ENCODE measurements around the gene TBL1X. TPM values are rescaled to one million over a fixed set of nuclear protein-coding genes. Genes with fewer than 3 reads are reported as not detected.

TBL1X gene
- total RNA-seq, 4 donors from 2014 or later, result 32.9 to 42.9 (median 33.4) TPM

DNA sequence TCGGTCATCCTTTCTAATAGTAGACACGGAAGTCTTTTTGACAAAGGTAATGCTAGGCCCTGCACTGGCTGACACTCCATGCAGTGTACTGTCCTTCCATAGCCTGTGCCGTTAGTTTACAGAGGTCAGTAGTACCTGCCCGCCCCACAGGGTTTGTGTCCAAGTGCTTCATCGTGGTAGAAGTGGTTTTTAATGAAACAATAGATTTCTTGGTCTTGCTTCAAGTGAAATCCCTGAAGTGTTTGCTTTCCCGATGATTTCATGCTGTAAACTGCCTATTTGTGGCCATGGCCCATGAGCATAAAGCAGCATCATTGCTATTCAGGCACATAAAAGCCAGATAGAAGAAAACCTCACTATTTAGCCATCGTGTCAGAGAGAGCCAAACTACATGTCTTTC is 161.5 kb downstream of the TBL1X start:
- DNase-seq, result peak; percentile 44 to 54
- Histone ChIP-seq H3K4me3 (replicated peaks in 1 of 3) (no peak overlapping the region), H3K27me3 (no peaks in the 10 kb centered on the region), H3K9me3 (no peaks in the 10 kb centered on the region), H3K4me1 (no peaks in the 10 kb centered on the region), H3K27ac (no peak overlapping the region), H3K36me3 (no peaks in the 10 kb centered on the region)
- 45 to 49% methylated on average over 7 of the region's 7 CpGs for WGBS, 2 donors
- TF ChIP-seq, protein P1, sequence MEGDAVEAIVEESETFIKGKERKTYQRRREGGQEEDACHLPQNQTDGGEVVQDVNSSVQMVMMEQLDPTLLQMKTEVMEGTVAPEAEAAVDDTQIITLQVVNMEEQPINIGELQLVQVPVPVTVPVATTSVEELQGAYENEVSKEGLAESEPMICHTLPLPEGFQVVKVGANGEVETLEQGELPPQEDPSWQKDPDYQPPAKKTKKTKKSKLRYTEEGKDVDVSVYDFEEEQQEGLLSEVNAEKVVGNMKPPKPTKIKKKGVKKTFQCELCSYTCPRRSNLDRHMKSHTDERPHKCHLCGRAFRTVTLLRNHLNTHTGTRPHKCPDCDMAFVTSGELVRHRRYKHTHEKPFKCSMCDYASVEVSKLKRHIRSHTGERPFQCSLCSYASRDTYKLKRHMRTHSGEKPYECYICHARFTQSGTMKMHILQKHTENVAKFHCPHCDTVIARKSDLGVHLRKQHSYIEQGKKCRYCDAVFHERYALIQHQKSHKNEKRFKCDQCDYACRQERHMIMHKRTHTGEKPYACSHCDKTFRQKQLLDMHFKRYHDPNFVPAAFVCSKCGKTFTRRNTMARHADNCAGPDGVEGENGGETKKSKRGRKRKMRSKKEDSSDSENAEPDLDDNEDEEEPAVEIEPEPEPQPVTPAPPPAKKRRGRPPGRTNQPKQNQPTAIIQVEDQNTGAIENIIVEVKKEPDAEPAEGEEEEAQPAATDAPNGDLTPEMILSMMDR (IDR thresholded peaks at IDR 0.05), result no peak
- TF ChIP-seq POLR2A (IDR thresholded peaks at IDR 0.05), result no peak
- intact Hi-C loops (cut with DNase I), result no loop called here

DNA sequence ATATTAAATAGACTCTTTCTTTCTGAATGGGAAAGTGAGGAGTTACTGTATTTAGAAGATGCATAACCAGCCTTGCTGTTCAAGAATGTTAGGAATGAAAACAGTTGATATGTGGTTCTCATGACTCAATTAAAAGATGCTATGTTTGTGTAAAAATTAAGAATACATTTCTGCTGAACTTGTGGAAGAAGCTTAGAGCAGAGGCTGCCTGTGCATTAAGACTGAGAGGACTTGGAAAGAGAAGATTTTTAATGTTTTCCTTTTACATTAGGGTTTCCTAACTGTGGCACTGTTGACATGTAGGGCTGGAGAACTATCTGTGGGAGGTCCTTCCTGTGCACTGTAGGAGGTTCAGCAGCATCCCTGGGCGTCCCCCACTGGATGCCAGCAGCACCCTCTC is 163.1 kb downstream of the TBL1X start:
- WGBS, 2 donors, result 83 to 88% methylated on average over 1 of the region's 1 CpG
- H3K27me3 ChIP-seq, result no peaks in the 10 kb centered on the region
- H3K36me3 ChIP-seq, result no peaks in the 10 kb centered on the region
- TF ChIP-seq, protein P1 (IDR thresholded peaks at IDR 0.05), result no peak
- no peak for TF ChIP-seq POLR2A (IDR thresholded peaks at IDR 0.05)
- no peaks in the 10 kb centered on the region for H3K9me3 ChIP-seq
- no peak overlapping the region for H3K27ac ChIP-seq
- no peaks in the 10 kb centered on the region for H3K4me1 ChIP-seq
- DNase-seq, result no peak
- no peak overlapping the region for H3K4me3 ChIP-seq (replicated peaks in 1 of 3)
- intact Hi-C loops (cut with DNase I), result no loop called here

DNA sequence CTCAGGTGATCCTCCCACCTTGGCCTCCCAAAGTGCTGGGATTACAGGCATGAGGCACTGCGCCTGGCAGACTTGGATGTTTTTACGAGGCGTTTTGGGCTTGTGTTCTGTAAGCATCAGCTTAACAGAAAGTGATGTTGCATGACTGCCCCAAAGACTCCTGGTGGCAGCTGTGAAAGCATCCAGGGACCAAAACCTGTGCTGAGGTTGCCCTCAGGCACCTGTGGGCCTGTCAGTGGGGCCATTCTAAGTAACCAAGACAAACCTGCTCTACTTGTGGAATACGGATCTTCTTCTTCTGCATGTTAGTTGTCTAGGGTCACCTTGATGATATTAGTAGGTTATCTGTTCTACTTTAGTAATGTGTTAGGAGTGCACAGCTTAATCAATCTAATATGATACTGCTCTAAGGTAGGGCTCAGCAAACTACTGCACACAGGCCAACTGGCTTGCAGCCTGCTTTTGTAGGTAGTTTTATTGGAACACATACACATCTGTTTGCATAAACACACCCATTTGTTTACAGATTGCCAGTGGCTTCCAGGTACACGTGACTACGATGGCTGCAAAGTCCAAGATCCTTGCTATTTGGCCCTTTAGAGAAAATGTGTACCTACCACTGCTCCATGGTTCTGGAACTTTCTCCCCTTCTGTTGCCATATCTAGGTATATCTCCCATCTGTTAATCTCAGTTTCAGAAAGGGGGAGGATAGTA is 164.1 kb downstream of the TBL1X start:
- Histone ChIP-seq H3K36me3 (no peaks in the 10 kb centered on the region), H3K27me3 (no peaks in the 10 kb centered on the region), H3K4me1 (no peaks in the 10 kb centered on the region), H3K4me3 (replicated peaks in 1 of 3) (no peak overlapping the region), H3K9me3 (no peaks in the 10 kb centered on the region), H3K27ac (no peak overlapping the region)
- TF ChIP-seq, protein P1 (IDR thresholded peaks at IDR 0.05), result no peak
- TF ChIP-seq POLR2A (IDR thresholded peaks at IDR 0.05), result no peak
- DNase-seq, result no peak
- WGBS, 2 donors, result 97 to 100% methylated on average over 5 of the region's 6 CpGs
- intact Hi-C loops (cut with DNase I), result no loop called here

DNA sequence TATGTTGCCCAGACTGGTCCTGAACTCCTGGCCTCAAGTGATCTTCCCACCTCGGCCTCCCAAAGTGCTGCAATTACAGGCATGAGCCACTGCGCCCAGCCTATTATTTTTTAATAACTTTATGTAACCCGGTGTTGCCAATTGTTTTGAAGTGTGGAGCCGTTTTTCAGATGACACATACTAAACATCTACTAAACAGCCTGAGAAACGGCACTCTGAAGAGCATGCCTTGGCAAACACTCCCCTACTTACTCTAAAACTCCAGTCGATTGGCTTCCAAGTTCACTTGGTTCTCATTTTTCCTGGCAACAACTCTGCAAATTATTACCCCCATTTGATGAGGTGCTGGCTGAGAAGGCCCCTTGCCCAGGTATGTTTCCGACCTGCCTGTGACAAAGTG is 169.7 kb downstream of the TBL1X start:
- no peak overlapping the region for H3K27ac ChIP-seq
- no peaks in the 10 kb centered on the region for H3K4me1 ChIP-seq

DNA sequence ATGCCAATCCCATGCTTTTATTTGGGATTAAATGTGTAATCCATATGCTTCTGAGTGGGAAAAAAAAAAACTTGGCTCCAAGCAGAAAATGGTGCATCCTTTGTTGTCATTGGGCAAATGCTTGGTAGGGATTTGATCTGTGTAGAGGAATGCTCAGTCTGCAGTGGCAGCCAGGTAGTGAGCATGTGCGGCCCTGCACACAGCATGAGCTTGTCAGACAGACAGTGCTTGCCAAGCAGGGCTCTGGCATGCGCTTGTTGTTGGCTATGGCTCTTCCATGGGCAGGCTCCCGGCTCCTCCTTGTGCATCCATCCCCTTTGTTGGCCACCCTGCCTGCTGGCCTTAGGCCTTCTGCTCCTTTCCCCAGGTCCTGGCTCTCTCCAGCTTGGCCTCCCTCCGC is 170.5 kb downstream of the TBL1X start:
- intact Hi-C loops (cut with DNase I), result no loop called here

More for the DNA sequence above, 169.7 kb downstream of the TBL1X start:
- WGBS, 2 donors, result 83 to 86% methylated on average over 6 to 7 of the region's 7 CpGs
- Histone ChIP-seq H3K27me3 (no peaks in the 10 kb centered on the region), H3K36me3 (no peaks in the 10 kb centered on the region), H3K4me3 (replicated peaks in 1 of 3) (no peak overlapping the region), H3K9me3 (no peaks in the 10 kb centered on the region)
- intact Hi-C loops (cut with DNase I), result no loop called here
- no peak for DNase-seq
- TF ChIP-seq POLR2A (IDR thresholded peaks at IDR 0.05), result no peak
- TF ChIP-seq, protein P1 (IDR thresholded peaks at IDR 0.05), result no peak

More for the DNA sequence above, 170.5 kb downstream of the TBL1X start:
- Histone ChIP-seq H3K4me1 (no peaks in the 10 kb centered on the region), H3K36me3 (no peaks in the 10 kb centered on the region), H3K9me3 (no peaks in the 10 kb centered on the region), H3K27me3 (no peaks in the 10 kb centered on the region), H3K4me3 (replicated peaks in 1 of 3) (no peak overlapping the region), H3K27ac (no peak overlapping the region)
- WGBS, 2 donors, result 80 to 100% methylated on average over 4 of the region's 4 CpGs
- no peak for TF ChIP-seq POLR2A (IDR thresholded peaks at IDR 0.05)
- TF ChIP-seq, protein P1 (IDR thresholded peaks at IDR 0.05), result no peak
- no peak for DNase-seq
